ENCODE measurements around the gene GRIN1. TPM values are rescaled to one million over a fixed set of nuclear protein-coding genes. Genes with fewer than 3 reads are reported as not detected.
A peak's percentile ranks its signal among the peaks of the same experiment; 100 is the strongest.

GRIN1 gene
- total RNA-seq, 1 donor from 2014 or later: 0.58 TPM

DNA sequence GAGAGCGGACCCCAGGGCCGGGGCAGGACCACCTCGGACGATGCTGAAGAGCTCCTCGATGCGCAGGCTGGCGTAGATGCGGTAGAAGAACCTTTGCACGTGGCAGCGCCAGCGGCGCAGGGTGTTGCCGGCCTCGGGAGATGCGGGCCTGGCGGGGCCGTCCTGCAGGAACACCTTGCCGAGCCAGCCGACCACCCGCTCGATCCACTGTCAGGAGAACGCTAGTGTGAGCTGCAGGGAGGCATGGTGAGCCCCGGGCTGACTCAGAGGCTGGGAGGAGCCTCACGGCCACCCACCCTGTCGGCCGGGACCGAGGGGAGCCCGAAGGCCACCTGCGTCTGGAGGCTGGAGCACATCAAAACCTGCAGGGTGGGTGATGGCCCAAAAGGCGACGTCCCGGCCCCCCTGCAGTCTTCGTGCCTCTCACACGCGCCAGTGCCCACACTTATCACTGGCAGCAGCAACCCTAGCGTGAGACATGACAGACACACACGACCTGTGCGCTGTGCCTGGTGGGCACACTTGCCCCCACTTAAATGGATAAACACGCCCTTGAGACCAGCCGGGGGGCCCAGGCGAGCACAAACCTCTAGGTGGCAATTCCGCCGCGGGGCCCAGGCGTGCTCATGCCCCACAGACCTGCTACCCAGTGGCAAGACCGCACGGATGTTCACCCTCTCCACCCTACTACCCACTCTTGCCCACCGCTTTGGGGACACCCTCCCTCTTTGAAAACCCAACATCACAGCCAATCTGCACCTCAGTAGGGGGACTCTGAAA lies 46.1 kb downstream of the GRIN1 start:
- H3K4me1 Mint-ChIP-seq: peaks cover 24% of the 10 kb centered on the region
- H3K4me3 Mint-ChIP-seq: no peak overlapping the region
- TF ChIP-seq, protein P1, sequence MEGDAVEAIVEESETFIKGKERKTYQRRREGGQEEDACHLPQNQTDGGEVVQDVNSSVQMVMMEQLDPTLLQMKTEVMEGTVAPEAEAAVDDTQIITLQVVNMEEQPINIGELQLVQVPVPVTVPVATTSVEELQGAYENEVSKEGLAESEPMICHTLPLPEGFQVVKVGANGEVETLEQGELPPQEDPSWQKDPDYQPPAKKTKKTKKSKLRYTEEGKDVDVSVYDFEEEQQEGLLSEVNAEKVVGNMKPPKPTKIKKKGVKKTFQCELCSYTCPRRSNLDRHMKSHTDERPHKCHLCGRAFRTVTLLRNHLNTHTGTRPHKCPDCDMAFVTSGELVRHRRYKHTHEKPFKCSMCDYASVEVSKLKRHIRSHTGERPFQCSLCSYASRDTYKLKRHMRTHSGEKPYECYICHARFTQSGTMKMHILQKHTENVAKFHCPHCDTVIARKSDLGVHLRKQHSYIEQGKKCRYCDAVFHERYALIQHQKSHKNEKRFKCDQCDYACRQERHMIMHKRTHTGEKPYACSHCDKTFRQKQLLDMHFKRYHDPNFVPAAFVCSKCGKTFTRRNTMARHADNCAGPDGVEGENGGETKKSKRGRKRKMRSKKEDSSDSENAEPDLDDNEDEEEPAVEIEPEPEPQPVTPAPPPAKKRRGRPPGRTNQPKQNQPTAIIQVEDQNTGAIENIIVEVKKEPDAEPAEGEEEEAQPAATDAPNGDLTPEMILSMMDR (IDR thresholded peaks at IDR 0.05; ENCODE audit: unreplicated experiment): no peak
- no peaks in the 10 kb centered on the region for H3K27me3 Mint-ChIP-seq (ENCODE audit: low read depth)
- peaks cover 8% of the 10 kb centered on the region for H3K36me3 Mint-ChIP-seq
- no peak for DNase-seq (ENCODE audit: low spot score in 2 of 2, unreplicated experiment in 2 of 2)
- H3K9me3 Mint-ChIP-seq: no peaks in the 10 kb centered on the region
- H3K27ac Mint-ChIP-seq: no peak overlapping the region

DNA sequence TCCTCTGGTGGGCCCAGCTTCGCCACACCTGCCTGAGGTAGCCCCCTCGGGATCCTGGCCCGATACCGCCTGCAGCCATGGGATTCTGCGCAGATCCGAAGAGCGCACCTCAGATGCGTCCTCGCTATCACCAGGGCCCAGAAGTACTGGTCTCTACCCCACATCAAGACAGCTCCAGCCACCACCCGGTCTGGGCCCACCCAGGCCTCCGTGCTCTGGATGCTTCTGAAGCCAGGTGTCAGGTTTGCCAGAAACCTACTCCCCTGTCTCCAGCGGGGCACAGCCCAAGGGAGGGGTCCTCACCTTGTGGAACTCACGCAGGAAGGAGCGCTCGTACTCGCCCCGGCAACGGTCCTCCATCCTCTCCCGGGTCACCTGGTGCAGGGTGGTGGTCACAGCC lies 47.0 kb downstream of the GRIN1 start:
- Mint-ChIP-seq H3K9me3 (no peaks in the 10 kb centered on the region), H3K4me3 (peak overlapping the region; percentile 93), H3K4me1 (peaks cover 29% of the 10 kb centered on the region), H3K27me3 (ENCODE audit: low read depth) (no peaks in the 10 kb centered on the region), H3K27ac (no peak overlapping the region), H3K36me3 (peaks cover 10% of the 10 kb centered on the region)
- DNase-seq (ENCODE audit: low spot score in 2 of 2, unreplicated experiment in 2 of 2): no peak
- TF ChIP-seq, protein P1 (IDR thresholded peaks at IDR 0.05; ENCODE audit: unreplicated experiment): no peak

GRCh38 chr9:137186385-137186784 lies 47.4 kb downstream of the GRIN1 start:
- Mint-ChIP-seq H3K27ac (no peak overlapping the region), H3K27me3 (ENCODE audit: low read depth) (no peaks in the 10 kb centered on the region), H3K9me3 (no peaks in the 10 kb centered on the region), H3K4me3 (peak overlapping the region; percentile 93), H3K36me3 (peaks cover 10% of the 10 kb centered on the region), H3K4me1 (peaks cover 30% of the 10 kb centered on the region)
- TF ChIP-seq, protein P1 (IDR thresholded peaks at IDR 0.05; ENCODE audit: unreplicated experiment): no peak
- no peak for DNase-seq (ENCODE audit: low spot score in 2 of 2, unreplicated experiment in 2 of 2)

DNA sequence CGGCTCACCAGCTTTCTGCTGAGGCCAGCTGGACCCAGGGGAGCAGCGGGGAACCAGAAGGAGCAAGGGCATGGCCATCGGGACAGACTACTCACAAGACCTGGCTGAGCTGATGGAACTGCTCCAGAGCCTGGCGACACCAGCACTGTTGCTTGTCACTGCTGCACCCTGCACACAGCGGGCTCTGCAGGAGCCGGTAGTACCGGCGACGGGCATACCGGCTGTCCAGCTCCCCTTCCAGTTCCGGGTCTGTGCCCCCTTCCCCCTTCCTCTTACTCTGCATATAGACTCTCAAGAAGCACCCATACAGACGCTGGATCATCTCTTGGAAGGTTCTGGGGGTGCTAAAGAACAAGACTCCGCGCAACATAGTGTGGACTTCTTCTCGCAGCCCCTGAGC lies 48.4 kb downstream of the GRIN1 start:
- Mint-ChIP-seq H3K4me3 (peak overlapping the region; percentile 93), H3K27ac (peak overlapping the region; percentile 93), H3K27me3 (ENCODE audit: low read depth) (no peaks in the 10 kb centered on the region), H3K36me3 (peaks cover 6% of the 10 kb centered on the region), H3K9me3 (no peaks in the 10 kb centered on the region), H3K4me1 (peaks cover 30% of the 10 kb centered on the region)
- no peak for DNase-seq (ENCODE audit: low spot score in 2 of 2, unreplicated experiment in 2 of 2)
- TF ChIP-seq, protein P1 (IDR thresholded peaks at IDR 0.05; ENCODE audit: unreplicated experiment): no peak

- TF ChIP-seq, protein P1 (IDR thresholded peaks at IDR 0.05; ENCODE audit: unreplicated experiment): no peak
- peak overlapping the region; percentile 93 for H3K4me3 Mint-ChIP-seq
- peaks cover 6% of the 10 kb centered on the region for H3K36me3 Mint-ChIP-seq
- H3K27ac Mint-ChIP-seq: peak overlapping the region; percentile 93
- H3K9me3 Mint-ChIP-seq: no peaks in the 10 kb centered on the region
- H3K27me3 Mint-ChIP-seq (ENCODE audit: low read depth): no peaks in the 10 kb centered on the region
- DNase-seq (ENCODE audit: low spot score in 2 of 2, unreplicated experiment in 2 of 2): no peak
- H3K4me1 Mint-ChIP-seq: peaks cover 30% of the 10 kb centered on the region
Measured at GRCh38 chr9:137188086-137188489, 49.1 kb downstream of the GRIN1 start.

Data from mesothelial cell of epicardium (in vitro differentiated cells).